SU-DHL-6 (cell line): ENCODE data around the gene PTK6.

Source experiments
- H2AFZ ChIP-seq: fragments of 200-600 bp; sonication (generic); 2 replicates; pipeline ENCODE4 v1.6.1; 2014; ENCODE audit warnings: low read depth, mild to moderate bottlenecking, moderate library complexity, mixed read lengths, antibody characterized with exemption, low read length; ENCODE audit not compliant: severe bottlenecking
- H3F3A ChIP-seq: fragments of 200-600 bp; shearing (Covaris generic); 2 replicates; pipeline ENCODE4 v1.6.0; 2016; ENCODE audit warnings: antibody characterized with exemption, mild to moderate bottlenecking; ENCODE audit not compliant: insufficient read depth
- H3K27ac ChIP-seq: fragments of 200-600 bp; sonication (generic); 2 replicates; pipeline ENCODE4 v1.5.1; 2016; ENCODE audit warnings: low read depth, mild to moderate bottlenecking, low read length, moderate library complexity, mixed read lengths
- H3K27me3 ChIP-seq: fragments of 200-600 bp; sonication (generic), shearing (Covaris generic); 2 replicates; pipeline ENCODE4 v1.6.0; 2014; ENCODE audit warnings: mild to moderate bottlenecking, low read length
- H3K36me3 ChIP-seq: fragments of 200-600 bp; sonication (generic); 2 replicates; pipeline ENCODE4 v1.6.1; 2014; ENCODE audit warnings: mild to moderate bottlenecking, low read length, mixed read lengths
- H3K4me2 ChIP-seq: fragments of 300-600, 200-600 bp; shearing (Covaris generic), sonication (generic); 2 replicates; pipeline ENCODE4 v1.6.0; 2014; ENCODE audit warnings: low read length, low read depth, mild to moderate bottlenecking; ENCODE audit not compliant: poor library complexity, severe bottlenecking
- H3K4me3 ChIP-seq: fragments of 200-600 bp; sonication (generic); 2 replicates; pipeline ENCODE4 v1.5.1; 2014; ENCODE audit warnings: antibody characterized with exemption, low read length, mild to moderate bottlenecking, mixed read lengths; ENCODE audit not compliant: insufficient read depth, poor library complexity, severe bottlenecking
- H3K79me2 ChIP-seq: fragments of 200-600 bp; sonication (generic); 2 replicates; pipeline ENCODE4 v1.6.1; 2014; ENCODE audit warnings: mild to moderate bottlenecking, low read length, moderate library complexity; ENCODE audit not compliant: insufficient read depth
- H3K9ac ChIP-seq: fragments of 200-600 bp; sonication (generic); 2 replicates; pipeline ENCODE4 v1.7.0; 2014; ENCODE audit warnings: mild to moderate bottlenecking, low read length
- H3K9me2 ChIP-seq: fragments of 200-600 bp; sonication (generic); replicated peaks from 2 replicates; pipeline ENCODE4 v1.6.1; 2014; ENCODE audit warnings: low read length; ENCODE audit not compliant: insufficient read depth
- H3K9me3 ChIP-seq: fragments of 200-600 bp; sonication (generic); 2 replicates; pipeline ENCODE4 v1.6.1; 2014; ENCODE audit warnings: low read length, mixed read lengths; ENCODE audit not compliant: insufficient read depth
- H4K20me1 ChIP-seq: fragments of 200-600 bp; sonication (generic); 2 replicates; pipeline ENCODE4 v1.6.1; 2014; ENCODE audit warnings: low read depth, mild to moderate bottlenecking, antibody characterized with exemption, low read length, moderate library complexity, mixed read lengths
- CTCF ChIP-seq: fragments of 200-600 bp; sonication (generic); IDR thresholded peaks from one replicate; pipeline ENCODE4 v1.5.1; 2017; ENCODE audit warnings: antibody characterized with exemption, mild to moderate bottlenecking, low read length, moderate library complexity; ENCODE audit not compliant: insufficient read depth, poor library complexity, severe bottlenecking
- EZH2phosphoT487 ChIP-seq: fragments of 200-600 bp; sonication (generic), shearing (Covaris generic); conservative IDR thresholded peaks from 2 replicates; pipeline ENCODE4 v1.6.1; 2018; ENCODE audit warnings: mild to moderate bottlenecking, antibody characterized with exemption, low read length, moderate library complexity, mixed read lengths

PTK6 gene

GRCh38 chr20:63546956-63547724 is 10.0 kb upstream of the PTK6 start:
- Histone ChIP-seq H3F3A (no peaks in the 10 kb centered on the region), H2AFZ (no peak overlapping the region), H3K27me3 (no peaks in the 10 kb centered on the region), H3K36me3 (no peaks in the 10 kb centered on the region), H3K27ac (no peak overlapping the region), H3K9ac (no peak overlapping the region), H3K79me2 (no peaks in the 10 kb centered on the region), H3K4me2 (no peak overlapping the region), H4K20me1 (no peaks in the 10 kb centered on the region; the same call in 1 of the 2 replicates), H3K9me2 (no peaks in the 10 kb centered on the region), H3K4me3 (no peak overlapping the region), H3K9me3 (no peaks in the 10 kb centered on the region)
- TF ChIP-seq EZH2phosphoT487 (no peak), CTCF (no peak)

GRCh38 chr20:63546256-63546955 is 9.2 kb upstream of the PTK6 start:
- H3K79me2 ChIP-seq: no peaks in the 10 kb centered on the region
- no peaks in the 10 kb centered on the region for H3K9me3 ChIP-seq
- H3K4me3 ChIP-seq: no peak overlapping the region
- no peak for TF ChIP-seq CTCF
- TF ChIP-seq EZH2phosphoT487: no peak
- no peak overlapping the region for H3K27ac ChIP-seq
- H3K9ac ChIP-seq: no peak overlapping the region
- no peaks in the 10 kb centered on the region; the same call in 1 of the 2 replicates for H4K20me1 ChIP-seq
- no peak overlapping the region for H3K4me2 ChIP-seq
- H3K27me3 ChIP-seq: no peaks in the 10 kb centered on the region
- no peaks in the 10 kb centered on the region for H3K9me2 ChIP-seq
- H2AFZ ChIP-seq: no peak overlapping the region
- no peaks in the 10 kb centered on the region for H3F3A ChIP-seq
- no peaks in the 10 kb centered on the region for H3K36me3 ChIP-seq

GRCh38 chr20:63545814-63546213 is 8.6 kb upstream of the PTK6 start:
- no peaks in the 10 kb centered on the region for H3K27me3 ChIP-seq
- no peaks in the 10 kb centered on the region for H3K36me3 ChIP-seq
- no peak overlapping the region for H3K27ac ChIP-seq
- no peak overlapping the region for H3K4me3 ChIP-seq
- H3K79me2 ChIP-seq: no peaks in the 10 kb centered on the region
- H3K9ac ChIP-seq: no peak overlapping the region
- TF ChIP-seq CTCF (no peak), EZH2phosphoT487 (no peak)
- no peak overlapping the region for H2AFZ ChIP-seq
- no peaks in the 10 kb centered on the region for H3K9me3 ChIP-seq
- H3K4me2 ChIP-seq: no peak overlapping the region
- no peaks in the 10 kb centered on the region for H3F3A ChIP-seq
- H4K20me1 ChIP-seq: no peaks in the 10 kb centered on the region; the same call in 1 of the 2 replicates
- no peaks in the 10 kb centered on the region for H3K9me2 ChIP-seq
